ENCODE measurements around the gene PARP12. TPM values are rescaled to one million over a fixed set of nuclear protein-coding genes. Genes with fewer than 3 reads are reported as not detected.

Gene PARP12
- total and polyA plus RNA-seq, 9 of the 15 experiments (the other 6 are each of a cell fraction or from before 2014, with no cell fraction given), result 4.6 to 40.4 (median 23.5) TPM

DNA sequence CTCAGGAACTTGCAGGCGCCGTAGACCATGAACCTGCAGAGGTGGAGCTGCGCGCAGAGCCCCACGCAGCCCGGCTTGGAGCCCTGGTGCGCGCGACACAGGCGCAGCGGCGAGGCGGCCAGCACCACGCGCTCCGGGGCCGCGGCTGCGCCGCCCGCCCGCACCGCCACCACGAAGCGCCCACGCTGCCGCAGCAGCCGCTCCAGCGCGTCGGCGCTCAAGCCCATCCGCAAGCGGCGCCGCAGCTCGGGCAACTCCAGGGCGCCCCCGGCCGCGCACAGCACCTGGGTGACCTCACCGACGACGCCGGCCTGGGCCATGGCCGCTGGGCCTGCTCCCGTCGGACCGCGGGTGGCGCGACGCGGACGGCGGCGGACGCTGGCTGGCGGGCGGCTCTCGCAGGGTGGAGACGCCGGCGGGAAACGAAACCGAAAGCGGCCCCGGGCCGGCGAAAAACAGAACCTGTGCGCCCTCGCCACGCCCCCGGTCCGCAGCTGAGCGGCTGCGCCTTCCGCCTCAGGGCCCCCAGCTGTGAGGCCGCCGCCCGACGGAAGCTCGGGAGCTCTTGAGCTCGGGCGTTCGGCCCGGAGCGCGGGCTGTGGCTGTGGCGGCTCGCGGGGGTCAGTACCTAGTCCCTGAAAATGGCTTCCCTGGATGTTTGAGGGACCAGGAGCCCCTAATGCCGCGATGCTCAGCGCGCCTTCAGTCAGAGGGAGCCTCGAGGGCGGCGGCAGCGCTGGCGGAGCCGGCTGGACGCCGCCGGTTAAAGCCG lies at the start of gene PARP12 (continued):
- TF ChIP-seq, protein P1, sequence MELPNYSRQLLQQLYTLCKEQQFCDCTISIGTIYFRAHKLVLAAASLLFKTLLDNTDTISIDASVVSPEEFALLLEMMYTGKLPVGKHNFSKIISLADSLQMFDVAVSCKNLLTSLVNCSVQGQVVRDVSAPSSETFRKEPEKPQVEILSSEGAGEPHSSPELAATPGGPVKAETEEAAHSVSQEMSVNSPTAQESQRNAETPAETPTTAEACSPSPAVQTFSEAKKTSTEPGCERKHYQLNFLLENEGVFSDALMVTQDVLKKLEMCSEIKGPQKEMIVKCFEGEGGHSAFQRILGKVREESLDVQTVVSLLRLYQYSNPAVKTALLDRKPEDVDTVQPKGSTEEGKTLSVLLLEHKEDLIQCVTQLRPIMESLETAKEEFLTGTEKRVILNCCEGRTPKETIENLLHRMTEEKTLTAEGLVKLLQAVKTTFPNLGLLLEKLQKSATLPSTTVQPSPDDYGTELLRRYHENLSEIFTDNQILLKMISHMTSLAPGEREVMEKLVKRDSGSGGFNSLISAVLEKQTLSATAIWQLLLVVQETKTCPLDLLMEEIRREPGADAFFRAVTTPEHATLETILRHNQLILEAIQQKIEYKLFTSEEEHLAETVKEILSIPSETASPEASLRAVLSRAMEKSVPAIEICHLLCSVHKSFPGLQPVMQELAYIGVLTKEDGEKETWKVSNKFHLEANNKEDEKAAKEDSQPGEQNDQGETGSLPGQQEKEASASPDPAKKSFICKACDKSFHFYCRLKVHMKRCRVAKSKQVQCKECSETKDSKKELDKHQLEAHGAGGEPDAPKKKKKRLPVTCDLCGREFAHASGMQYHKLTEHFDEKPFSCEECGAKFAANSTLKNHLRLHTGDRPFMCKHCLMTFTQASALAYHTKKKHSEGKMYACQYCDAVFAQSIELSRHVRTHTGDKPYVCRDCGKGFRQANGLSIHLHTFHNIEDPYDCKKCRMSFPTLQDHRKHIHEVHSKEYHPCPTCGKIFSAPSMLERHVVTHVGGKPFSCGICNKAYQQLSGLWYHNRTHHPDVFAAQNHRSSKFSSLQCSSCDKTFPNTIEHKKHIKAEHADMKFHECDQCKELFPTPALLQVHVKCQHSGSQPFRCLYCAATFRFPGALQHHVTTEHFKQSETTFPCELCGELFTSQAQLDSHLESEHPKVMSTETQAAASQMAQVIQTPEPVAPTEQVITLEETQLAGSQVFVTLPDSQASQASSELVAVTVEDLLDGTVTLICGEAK (IDR thresholded peaks at IDR 0.05), result peak; percentile 81
- TF ChIP-seq, protein P1 (CRISPR knock-in tag; IDR thresholded peaks at IDR 0.05), result no peak
- no peak for TF ChIP-seq MAFG (tag; conservative IDR thresholded peaks at IDR 0.05)
- TF ChIP-seq CHD1 (IDR thresholded peaks at IDR 0.05; ENCODE audit: low read length), result peak; percentile 19
- peak; percentile 99 for TF ChIP-seq TAF9B (IDR thresholded peaks at IDR 0.05; ENCODE audit: partially characterized antibody)
- no peak for TF ChIP-seq ZNF561 (CRISPR knock-in tag; conservative IDR thresholded peaks at IDR 0.05)
- peak; percentile 81 for TF ChIP-seq GABPA (tag; conservative IDR thresholded peaks at IDR 0.05; ENCODE audit: low read depth)
- TF ChIP-seq ZNF76 (CRISPR knock-in tag; IDR thresholded peaks at IDR 0.05; ENCODE audit: borderline replicate concordance), result no peak
- TF ChIP-seq, protein P2, sequence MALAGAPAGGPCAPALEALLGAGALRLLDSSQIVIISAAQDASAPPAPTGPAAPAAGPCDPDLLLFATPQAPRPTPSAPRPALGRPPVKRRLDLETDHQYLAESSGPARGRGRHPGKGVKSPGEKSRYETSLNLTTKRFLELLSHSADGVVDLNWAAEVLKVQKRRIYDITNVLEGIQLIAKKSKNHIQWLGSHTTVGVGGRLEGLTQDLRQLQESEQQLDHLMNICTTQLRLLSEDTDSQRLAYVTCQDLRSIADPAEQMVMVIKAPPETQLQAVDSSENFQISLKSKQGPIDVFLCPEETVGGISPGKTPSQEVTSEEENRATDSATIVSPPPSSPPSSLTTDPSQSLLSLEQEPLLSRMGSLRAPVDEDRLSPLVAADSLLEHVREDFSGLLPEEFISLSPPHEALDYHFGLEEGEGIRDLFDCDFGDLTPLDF (CRISPR knock-in tag; IDR thresholded peaks at IDR 0.05), result peak; percentile 92
- TF ChIP-seq BCOR (IDR thresholded peaks at IDR 0.05), result peak; percentile 65
- peak in 1 of 2 experiments; percentile 67; a peak in 2 of 3 replicates for TF ChIP-seq CBX3 (IDR thresholded peaks at IDR 0.05; ENCODE audit: borderline replicate concordance in 1 of 2, low read length in 2 of 2)
- TF ChIP-seq, protein P3, sequence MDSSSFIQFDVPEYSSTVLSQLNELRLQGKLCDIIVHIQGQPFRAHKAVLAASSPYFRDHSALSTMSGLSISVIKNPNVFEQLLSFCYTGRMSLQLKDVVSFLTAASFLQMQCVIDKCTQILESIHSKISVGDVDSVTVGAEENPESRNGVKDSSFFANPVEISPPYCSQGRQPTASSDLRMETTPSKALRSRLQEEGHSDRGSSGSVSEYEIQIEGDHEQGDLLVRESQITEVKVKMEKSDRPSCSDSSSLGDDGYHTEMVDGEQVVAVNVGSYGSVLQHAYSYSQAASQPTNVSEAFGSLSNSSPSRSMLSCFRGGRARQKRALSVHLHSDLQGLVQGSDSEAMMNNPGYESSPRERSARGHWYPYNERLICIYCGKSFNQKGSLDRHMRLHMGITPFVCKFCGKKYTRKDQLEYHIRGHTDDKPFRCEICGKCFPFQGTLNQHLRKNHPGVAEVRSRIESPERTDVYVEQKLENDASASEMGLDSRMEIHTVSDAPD (CRISPR knock-in tag; IDR thresholded peaks at IDR 0.05), result no peak
- no peak for TF ChIP-seq ESRRB (CRISPR knock-in tag; IDR thresholded peaks at IDR 0.05; ENCODE audit: borderline replicate concordance)
- TF ChIP-seq YBX1 (IDR thresholded peaks at IDR 0.05), result no peak
- no peak for TF ChIP-seq NCOR1 (IDR thresholded peaks at IDR 0.05)
- no peak for TF ChIP-seq XRCC3 (IDR thresholded peaks at IDR 0.05)
- TF ChIP-seq CBX2 (IDR thresholded peaks at IDR 0.05; ENCODE audit: insufficient read depth, low read length, poor library complexity, severe bottlenecking), result no peak

Data from K562 (cell line).